ENCODE measurements around the gene BIRC6.

DNA sequence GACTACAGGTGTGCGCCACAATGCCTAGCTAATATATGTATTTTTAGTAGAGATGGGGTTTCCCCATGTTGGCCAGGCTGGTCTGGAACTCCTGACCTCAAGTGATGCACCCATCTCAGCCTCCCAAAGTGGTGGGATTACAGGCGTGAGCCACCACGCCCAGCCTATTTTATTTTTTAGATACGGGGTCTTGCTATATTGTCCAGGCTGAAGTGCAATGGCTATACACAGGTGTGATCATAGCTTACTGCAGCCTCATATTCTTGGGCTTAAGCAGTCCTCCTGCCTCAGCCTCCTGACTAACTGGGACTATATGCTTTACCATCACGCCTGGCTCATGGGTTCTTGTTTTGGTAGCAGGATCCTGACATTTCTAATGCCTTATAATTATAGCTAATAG lies 42.4 kb downstream of the BIRC6 start:
- TF ChIP-seq POLR2AphosphoS5 (IDR thresholded peaks at IDR 0.05; ENCODE audit: low read depth, low read length) (no peak), TAF1 (IDR thresholded peaks at IDR 0.05; ENCODE audit: borderline replicate concordance, low read depth, low read length) (no peak)
